Testis (tissue), 2 donors: ENCODE results near the gene SHC2.

Experiments used
- CTCF ChIP-seq, 3 experiments: fragments of 450-650 bp in 2 of 3; fragments of 200-600 bp in 1 of 3; sonication (generic) in 1 of 3; IDR thresholded peaks; one replicate each; pipeline ENCODE4 v1.5.1; 2016 to 2019; ENCODE audit warnings: antibody characterized with exemption in 3 of 3, mild to moderate bottlenecking in 2 of 3, moderate library complexity in 1 of 3
- POLR2A ChIP-seq: fragments of 450-650 bp; IDR thresholded peaks from one replicate; pipeline ENCODE4 v1.6.1; 2017; ENCODE audit warnings: antibody characterized with exemption, mild to moderate bottlenecking, moderate library complexity

GRCh38 chr19:418761-419671 lies 41.8 kb downstream of the SHC2 start:
- no peak for TF ChIP-seq POLR2A
- no peak for TF ChIP-seq CTCF (IDR thresholded peaks at IDR 0.05)
